Neural cell (in vitro differentiated cells): Measurements from ENCODE around the gene ACAP3. TPM values are rescaled to one million over a fixed set of nuclear protein-coding genes. Genes with fewer than 3 reads are reported as not detected.

Source experiments
- H2AFZ ChIP-seq: fragments of 200-600, 300-800 bp; sonication (generic), shearing (Covaris generic); 2 replicates; pipeline ENCODE4 v1.6.0; 2014; ENCODE audit warnings: low read depth, mild to moderate bottlenecking, antibody characterized with exemption, low read length, moderate library complexity
- H3F3A ChIP-seq: fragments of 200-600 bp; shearing (Covaris generic); 2 replicates; pipeline ENCODE4 v1.6.1; 2016; ENCODE audit warnings: mild to moderate bottlenecking, moderate library complexity, mixed read lengths, antibody characterized with exemption, low read length; ENCODE audit not compliant: insufficient read depth, poor library complexity, severe bottlenecking
- H3K27ac ChIP-seq: fragments of 200-600, 300-800 bp; sonication (generic), shearing (Covaris generic); 2 replicates; pipeline ENCODE4 v1.5.1; 2014; ENCODE audit warnings: mild to moderate bottlenecking, low read length, moderate library complexity
- H3K27me3 ChIP-seq: fragments of 300-800, 200-600 bp; sonication (generic), shearing (Covaris generic); 2 replicates; pipeline ENCODE4 v1.6.0; 2014; ENCODE audit warnings: mild to moderate bottlenecking, low read depth, low read length, moderate library complexity; ENCODE audit not compliant: insufficient read depth
- H3K36me3 ChIP-seq: fragments of 300-800, 200-600 bp; sonication (generic), shearing (Covaris generic); 2 replicates; pipeline ENCODE4 v1.5.1; 2014; ENCODE audit warnings: mild to moderate bottlenecking, antibody characterized with exemption, low read length, moderate library complexity; ENCODE audit not compliant: insufficient read depth
- H3K4me2 ChIP-seq: fragments of 300-800, 200-600 bp; sonication (generic), shearing (Covaris generic); 2 replicates; pipeline ENCODE4 v1.6.0; 2014; ENCODE audit warnings: mild to moderate bottlenecking, low read length
- H3K4me3 ChIP-seq: fragments of 300-800, 200-600 bp; sonication (generic), shearing (Covaris generic); 2 replicates; pipeline ENCODE4 v1.5.1; 2014; ENCODE audit warnings: mild to moderate bottlenecking, low read length, moderate library complexity
- H3K79me2 ChIP-seq: fragments of 200-600 bp; shearing (Covaris generic); replicated peaks from 2 replicates; pipeline ENCODE4 v1.6.0; 2014; ENCODE audit warnings: mild to moderate bottlenecking, low read length, moderate library complexity; ENCODE audit not compliant: insufficient read depth
- H3K9ac ChIP-seq: fragments of 300-800, 200-600 bp; sonication (generic), shearing (Covaris generic); 2 replicates; pipeline ENCODE4 v1.6.1; 2016; ENCODE audit warnings: mild to moderate bottlenecking, low read length, mixed read lengths
- H3K9me2 ChIP-seq: fragments of 200-600 bp; shearing (Covaris generic); 2 replicates; pipeline ENCODE4 v1.6.1; 2016; ENCODE audit warnings: mild to moderate bottlenecking, low read length, mixed read lengths; ENCODE audit not compliant: insufficient read depth
- H3K9me3 ChIP-seq: fragments of 200-600, 300-800 bp; sonication (generic), shearing (Covaris generic); 2 replicates; pipeline ENCODE4 v1.6.1; 2016; ENCODE audit warnings: mild to moderate bottlenecking, mixed run types, low read length, moderate library complexity, mixed read lengths
- H4K20me1 ChIP-seq: fragments of 200-600 bp; shearing (Covaris generic); 2 replicates; pipeline ENCODE4 v1.6.1; 2016; ENCODE audit warnings: mild to moderate bottlenecking, mixed run types; ENCODE audit not compliant: insufficient read depth
- CTCF ChIP-seq: fragments of 450-650 bp; IDR thresholded peaks from 2 replicates; pipeline ENCODE4 v1.5.1; 2014; ENCODE audit warnings: antibody characterized with exemption, mild to moderate bottlenecking, moderate library complexity; ENCODE audit not compliant: poor library complexity, severe bottlenecking
- EP300 ChIP-seq: fragments of 450-650 bp; conservative IDR thresholded peaks from 2 replicates; pipeline ENCODE4 v1.6.1; 2014; ENCODE audit warnings: antibody characterized with exemption, mild to moderate bottlenecking, moderate library complexity; ENCODE audit not compliant: poor library complexity, severe bottlenecking
- EZH2 ChIP-seq: fragments of 200-600, 300-800 bp; shearing (Covaris generic), sonication (generic); IDR thresholded peaks from 2 replicates; pipeline ENCODE4 v1.6.1; 2014; ENCODE audit warnings: antibody characterized with exemption, low read length, borderline replicate concordance, mild to moderate bottlenecking; ENCODE audit not compliant: insufficient read depth, poor library complexity, severe bottlenecking
- MXI1 ChIP-seq: fragments of 450-650 bp; conservative IDR thresholded peaks from 2 replicates; pipeline ENCODE4 v1.6.1; 2014; ENCODE audit warnings: antibody characterized with exemption, mild to moderate bottlenecking; ENCODE audit not compliant: poor library complexity, severe bottlenecking
- POLR2AphosphoS5 ChIP-seq: IDR thresholded peaks from 2 replicates; pipeline ENCODE4 v1.6.1; 2012
- RAD21 ChIP-seq: fragments of 450-650 bp; conservative IDR thresholded peaks from 2 replicates; pipeline ENCODE4 v1.6.1; 2014; ENCODE audit warnings: antibody characterized with exemption, mild to moderate bottlenecking, moderate library complexity
- SMC3 ChIP-seq: fragments of 450-650 bp; conservative IDR thresholded peaks from 2 replicates; pipeline ENCODE4 v1.6.1; 2014; ENCODE audit warnings: antibody characterized with exemption, mild to moderate bottlenecking, moderate library complexity; ENCODE audit not compliant: poor library complexity
- TAF1 ChIP-seq: IDR thresholded peaks from 2 replicates; pipeline ENCODE4 v1.6.1; 2012; ENCODE audit warnings: low read depth
- polyA plus RNA-seq: library from polyadenylated mRNA; depleted of rRNA; stranded (reverse); fragments of >200 nt; gene quantifications from 2 replicates; pipeline ENCODE4 v1.2.3, GENCODE V29; 2014
- TF ChIP-seq, protein P1 (sequence below): IDR thresholded peaks from 2 replicates; pipeline ENCODE4 v1.6.1; 2012; ENCODE audit warnings: borderline replicate concordance

The ACAP3 gene
- polyA plus RNA-seq, 1 donor from 2014 or later: 186 TPM

- Histone ChIP-seq H3K27me3 (no peaks in the 10 kb centered on the region), H3F3A (no peaks in the 10 kb centered on the region), H4K20me1 (no peaks in the 10 kb centered on the region), H3K9ac (no peak overlapping the region), H3K4me2 (no peak overlapping the region), H3K36me3 (no peaks in the 10 kb centered on the region), H3K27ac (no peak overlapping the region), H3K9me2 (no peaks in the 10 kb centered on the region), H3K79me2 (no peaks in the 10 kb centered on the region), H3K4me3 (no peak overlapping the region), H3K9me3 (no peaks in the 10 kb centered on the region), H2AFZ (no peak overlapping the region)
- TF ChIP-seq EP300 (no peak), TAF1 (no peak), MXI1 (no peak), EZH2 (no peak), SMC3 (no peak), CTCF (no peak), POLR2AphosphoS5 (no peak), RAD21 (no peak)
- TF ChIP-seq, protein P1, sequence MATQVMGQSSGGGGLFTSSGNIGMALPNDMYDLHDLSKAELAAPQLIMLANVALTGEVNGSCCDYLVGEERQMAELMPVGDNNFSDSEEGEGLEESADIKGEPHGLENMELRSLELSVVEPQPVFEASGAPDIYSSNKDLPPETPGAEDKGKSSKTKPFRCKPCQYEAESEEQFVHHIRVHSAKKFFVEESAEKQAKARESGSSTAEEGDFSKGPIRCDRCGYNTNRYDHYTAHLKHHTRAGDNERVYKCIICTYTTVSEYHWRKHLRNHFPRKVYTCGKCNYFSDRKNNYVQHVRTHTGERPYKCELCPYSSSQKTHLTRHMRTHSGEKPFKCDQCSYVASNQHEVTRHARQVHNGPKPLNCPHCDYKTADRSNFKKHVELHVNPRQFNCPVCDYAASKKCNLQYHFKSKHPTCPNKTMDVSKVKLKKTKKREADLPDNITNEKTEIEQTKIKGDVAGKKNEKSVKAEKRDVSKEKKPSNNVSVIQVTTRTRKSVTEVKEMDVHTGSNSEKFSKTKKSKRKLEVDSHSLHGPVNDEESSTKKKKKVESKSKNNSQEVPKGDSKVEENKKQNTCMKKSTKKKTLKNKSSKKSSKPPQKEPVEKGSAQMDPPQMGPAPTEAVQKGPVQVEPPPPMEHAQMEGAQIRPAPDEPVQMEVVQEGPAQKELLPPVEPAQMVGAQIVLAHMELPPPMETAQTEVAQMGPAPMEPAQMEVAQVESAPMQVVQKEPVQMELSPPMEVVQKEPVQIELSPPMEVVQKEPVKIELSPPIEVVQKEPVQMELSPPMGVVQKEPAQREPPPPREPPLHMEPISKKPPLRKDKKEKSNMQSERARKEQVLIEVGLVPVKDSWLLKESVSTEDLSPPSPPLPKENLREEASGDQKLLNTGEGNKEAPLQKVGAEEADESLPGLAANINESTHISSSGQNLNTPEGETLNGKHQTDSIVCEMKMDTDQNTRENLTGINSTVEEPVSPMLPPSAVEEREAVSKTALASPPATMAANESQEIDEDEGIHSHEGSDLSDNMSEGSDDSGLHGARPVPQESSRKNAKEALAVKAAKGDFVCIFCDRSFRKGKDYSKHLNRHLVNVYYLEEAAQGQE: no peak
These were observed 11.4 kb downstream of the ACAP3 start for GRCh38 chr1:1296070-1297061.

DNA sequence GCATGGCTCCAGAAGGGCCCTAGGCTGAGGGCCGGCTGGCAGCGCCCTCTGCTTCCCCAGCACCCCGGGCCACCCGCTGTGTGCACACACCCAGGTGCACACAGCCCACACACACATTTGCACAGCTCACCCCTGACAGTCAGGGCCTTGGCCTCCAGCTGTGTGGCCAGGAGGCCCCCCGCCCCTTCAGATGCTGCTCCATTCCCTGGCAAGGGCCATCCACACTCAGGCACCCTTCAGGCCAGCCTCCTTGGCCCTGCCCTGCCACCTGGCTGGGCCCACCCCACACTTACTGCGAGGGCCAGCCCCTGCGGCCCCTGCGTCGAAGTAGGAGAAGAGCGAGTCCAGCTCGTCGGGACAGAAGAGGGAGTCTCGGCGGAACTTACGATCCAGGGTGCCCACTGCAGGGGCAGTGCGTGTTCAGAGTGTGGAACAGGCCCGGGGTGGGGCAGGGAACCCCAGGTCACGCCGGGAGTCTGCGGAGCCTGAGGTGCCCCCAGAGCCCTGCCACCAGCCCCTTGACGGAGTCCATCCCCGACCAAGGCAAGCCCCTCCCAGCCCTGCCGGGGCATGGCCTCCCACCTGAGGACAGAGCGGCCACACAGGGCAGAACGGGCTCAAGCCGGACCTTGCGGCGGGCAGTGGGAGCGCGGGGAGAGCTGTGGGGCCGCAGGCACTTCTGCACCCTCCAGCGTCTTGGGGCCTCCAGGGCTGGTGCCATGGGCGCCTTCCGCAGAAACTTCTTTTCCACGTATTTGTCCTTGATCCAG, 12.4 kb downstream of the ACAP3 start:
- no peaks in the 10 kb centered on the region for H3K9me3 ChIP-seq
- H3K9me2 ChIP-seq: no peaks in the 10 kb centered on the region
- H3K36me3 ChIP-seq: no peaks in the 10 kb centered on the region
- no peak overlapping the region for H2AFZ ChIP-seq
- H3K27me3 ChIP-seq: no peaks in the 10 kb centered on the region
- H4K20me1 ChIP-seq: no peaks in the 10 kb centered on the region
- H3K9ac ChIP-seq: no peak overlapping the region
- no peak overlapping the region for H3K4me3 ChIP-seq
- no peaks in the 10 kb centered on the region for H3F3A ChIP-seq
- H3K79me2 ChIP-seq: no peaks in the 10 kb centered on the region
- no peak overlapping the region for H3K4me2 ChIP-seq
- no peak for TF ChIP-seq CTCF
- no peak for TF ChIP-seq EZH2
- no peak for TF ChIP-seq POLR2AphosphoS5
- TF ChIP-seq MXI1: no peak
- TF ChIP-seq EP300: no peak
- TF ChIP-seq, protein P1: no peak
- no peak for TF ChIP-seq TAF1
- no peak for TF ChIP-seq RAD21
- no peak for TF ChIP-seq SMC3
- no peak overlapping the region for H3K27ac ChIP-seq
